RWPE1 (cell line): ENCODE measurements around the gene SERGEF.

Experiments used
- CTCF ChIA-PET: fragments of 350-600 bp; sonication (Branson Sonifier 250); formaldehyde crosslinking; extraction: SDS; loops from one replicate; lab custom pipeline; 2021; lab: Yijun Ruan, JAX
- POLR2A ChIA-PET: fragments of 400-600 bp; formaldehyde crosslinking; extraction: SDS; loops from one replicate; lab custom pipeline; 2020; ENCODE audit warnings: antibody characterized with exemption; ENCODE audit not compliant: low non-redundant PET; lab: Yijun Ruan, JAX
- DNase-seq: peaks from one replicate; pipeline ENCODE4 v3.0.0; 2012; ENCODE audit warnings: low spot score
- H3K27ac ChIP-seq: fragments of 450-650 bp; 2 replicates; pipeline ENCODE4 v1.5.1; 2017
- TF ChIP-seq, protein P1 (sequence below): fragments of 450-650 bp; conservative IDR thresholded peaks from 2 replicates; pipeline ENCODE4 v1.5.1; 2017; ENCODE audit warnings: low read depth, mild to moderate bottlenecking

The SERGEF gene

DNA sequence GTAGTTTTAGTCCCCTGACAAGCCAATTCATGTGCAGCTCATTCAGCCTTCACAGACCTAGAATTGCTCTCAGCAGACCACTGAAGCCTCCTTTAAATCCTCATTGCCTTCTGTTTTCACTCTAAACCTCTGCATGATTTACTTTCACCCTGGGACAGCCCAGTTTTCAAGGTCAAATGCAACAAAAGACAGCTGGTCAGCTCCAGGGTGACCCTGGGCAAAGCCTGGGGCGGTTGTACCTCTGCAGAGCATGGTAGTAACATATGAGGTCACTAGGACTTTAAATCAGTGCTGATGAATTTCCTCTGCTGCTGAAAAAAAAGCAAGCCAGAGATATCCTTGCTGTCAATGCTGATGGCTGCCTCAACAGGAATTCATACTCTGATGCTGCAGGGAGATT is 62.2 kb downstream of the SERGEF start:
- CTCF ChIA-PET = no interaction called here
- TF ChIP-seq, protein P1, sequence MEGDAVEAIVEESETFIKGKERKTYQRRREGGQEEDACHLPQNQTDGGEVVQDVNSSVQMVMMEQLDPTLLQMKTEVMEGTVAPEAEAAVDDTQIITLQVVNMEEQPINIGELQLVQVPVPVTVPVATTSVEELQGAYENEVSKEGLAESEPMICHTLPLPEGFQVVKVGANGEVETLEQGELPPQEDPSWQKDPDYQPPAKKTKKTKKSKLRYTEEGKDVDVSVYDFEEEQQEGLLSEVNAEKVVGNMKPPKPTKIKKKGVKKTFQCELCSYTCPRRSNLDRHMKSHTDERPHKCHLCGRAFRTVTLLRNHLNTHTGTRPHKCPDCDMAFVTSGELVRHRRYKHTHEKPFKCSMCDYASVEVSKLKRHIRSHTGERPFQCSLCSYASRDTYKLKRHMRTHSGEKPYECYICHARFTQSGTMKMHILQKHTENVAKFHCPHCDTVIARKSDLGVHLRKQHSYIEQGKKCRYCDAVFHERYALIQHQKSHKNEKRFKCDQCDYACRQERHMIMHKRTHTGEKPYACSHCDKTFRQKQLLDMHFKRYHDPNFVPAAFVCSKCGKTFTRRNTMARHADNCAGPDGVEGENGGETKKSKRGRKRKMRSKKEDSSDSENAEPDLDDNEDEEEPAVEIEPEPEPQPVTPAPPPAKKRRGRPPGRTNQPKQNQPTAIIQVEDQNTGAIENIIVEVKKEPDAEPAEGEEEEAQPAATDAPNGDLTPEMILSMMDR = no peak
- H3K27ac ChIP-seq = no peak overlapping the region
- DNase-seq = no peak
- POLR2A ChIA-PET = no interaction called here

DNA sequence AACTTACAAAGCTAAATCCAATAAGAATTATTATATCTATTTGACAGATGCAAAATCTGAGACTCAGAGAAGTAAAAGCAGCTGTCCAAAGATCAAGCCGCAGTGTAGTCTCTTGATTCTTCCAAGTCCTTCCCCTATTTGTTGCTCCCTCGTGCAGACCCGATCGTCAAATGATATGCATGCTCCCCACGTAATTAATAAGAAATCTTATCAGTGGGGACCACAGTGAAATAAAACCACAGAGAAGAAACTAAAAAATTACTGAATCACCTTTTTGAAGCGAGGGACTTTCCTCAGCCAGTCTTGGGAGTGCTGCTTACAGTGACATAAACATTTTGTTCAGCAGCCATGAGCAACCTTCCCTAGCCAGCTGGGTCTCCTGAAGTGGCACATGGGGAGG is 64.6 kb downstream of the SERGEF start:
- TF ChIP-seq, protein P1 = no peak
- DNase-seq = no peak
- ChIA-PET POLR2A (no interaction called here), CTCF (interaction anchor here (0.5 kb wide), 1 partner anchor 12 kb away, joined by 7 read pairs; no protein-coding TSS in a partner anchor)
- H3K27ac ChIP-seq = no peak overlapping the region

DNA sequence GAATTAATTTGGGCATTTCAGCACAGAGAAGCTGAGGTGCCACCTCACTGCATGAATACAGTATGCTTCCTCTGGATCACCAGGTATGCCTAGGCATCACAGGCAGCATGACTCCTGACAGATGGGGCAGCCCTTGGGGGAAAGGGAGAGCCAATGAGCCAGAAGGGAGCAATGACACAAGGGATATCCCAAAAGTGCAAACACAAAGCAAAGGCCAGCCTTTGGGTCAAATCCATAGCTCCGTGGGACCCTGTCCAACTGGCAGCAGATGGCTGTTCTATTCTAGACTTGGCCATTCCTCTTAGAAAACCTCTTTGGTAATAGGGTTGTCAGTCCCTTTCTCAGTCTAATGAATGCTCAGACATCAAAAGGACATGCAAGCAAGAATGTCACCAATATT is 73.3 kb downstream of the SERGEF start:
- no peak overlapping the region for H3K27ac ChIP-seq
- DNase-seq = no peak
- ChIA-PET POLR2A (no interaction called here), CTCF (no interaction called here)
- TF ChIP-seq, protein P1 = no peak

DNA sequence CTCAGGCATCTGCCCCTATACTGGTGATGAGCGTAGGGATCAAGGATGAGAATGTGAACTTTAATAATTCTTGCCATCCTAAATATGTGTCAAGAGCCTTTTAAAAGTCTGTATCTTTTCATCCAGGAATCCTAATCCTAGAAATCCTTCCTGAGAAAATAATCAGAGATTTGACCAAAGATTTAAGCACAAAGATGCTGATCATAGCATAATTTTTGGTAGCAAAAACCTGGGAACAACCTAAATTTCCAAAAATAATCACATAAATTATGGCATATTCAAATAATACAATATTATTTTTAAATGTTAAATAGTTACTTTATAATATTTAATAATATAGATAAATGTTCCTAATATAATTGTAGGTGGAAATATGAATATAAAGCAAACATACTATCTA is 76.1 kb downstream of the SERGEF start:
- TF ChIP-seq, protein P1 = no peak
- POLR2A ChIA-PET = no interaction called here

DNA sequence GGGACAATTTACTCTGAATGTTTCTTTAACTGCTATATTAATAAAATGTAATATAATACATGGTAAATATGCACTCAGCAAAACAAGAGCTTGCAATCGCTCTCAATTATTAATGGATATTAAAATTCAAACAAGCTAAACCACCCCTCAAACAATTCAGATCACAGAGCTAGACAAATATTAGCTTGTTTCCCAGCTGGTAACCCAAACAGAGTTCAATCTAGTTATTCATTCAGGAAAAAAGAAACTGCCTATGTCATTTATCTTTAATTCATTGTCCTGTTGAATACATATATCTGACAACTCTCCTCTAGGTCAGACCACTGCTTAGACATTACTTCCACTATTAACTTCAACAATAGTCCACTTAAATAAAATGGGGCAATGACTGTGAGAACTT is 78.7 kb downstream of the SERGEF start:
- DNase-seq = no peak
- ChIA-PET POLR2A (no interaction called here), CTCF (interaction anchor here (0.5 to 0.7 kb wide), 3 partner anchors 379 to 759 kb away, joined by 3 to 4 read pairs (median 3); no protein-coding TSS in a partner anchor)
- no peak overlapping the region for H3K27ac ChIP-seq
- TF ChIP-seq, protein P1 = no peak

More for the DNA sequence above, 76.1 kb downstream of the SERGEF start:
- no peak for DNase-seq
- H3K27ac ChIP-seq = no peak overlapping the region
- CTCF ChIA-PET = no interaction called here

DNA sequence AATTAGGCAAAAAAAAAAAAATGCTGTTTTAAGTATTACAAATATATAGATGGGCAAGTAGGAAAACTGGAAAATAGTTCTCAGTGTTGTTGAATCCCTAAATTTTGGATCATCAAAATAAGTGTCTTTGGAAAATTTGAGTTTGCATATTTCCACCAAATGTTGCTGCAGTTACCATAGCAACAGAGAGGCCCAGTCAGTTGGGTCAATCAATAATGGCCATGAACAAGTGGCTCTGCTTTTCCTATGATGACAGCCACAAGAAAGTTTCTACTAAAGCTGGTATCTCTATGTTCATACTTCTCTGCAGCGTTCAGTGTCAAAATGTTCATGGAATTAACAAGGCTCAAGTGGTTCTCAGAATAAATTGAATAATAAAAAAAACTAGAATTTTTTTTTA is 79.1 kb downstream of the SERGEF start:
- POLR2A ChIA-PET = no interaction called here
- no peak overlapping the region for H3K27ac ChIP-seq
- TF ChIP-seq, protein P1 = no peak
- DNase-seq = no peak
- CTCF ChIA-PET = interaction anchor here (0.5 to 0.7 kb wide), 3 partner anchors 380 to 758 kb away, joined by 3 to 4 read pairs (median 3); no protein-coding TSS in a partner anchor
